ENCODE measurements around the gene PKN1. TPM values are rescaled to one million over a fixed set of nuclear protein-coding genes. Genes with fewer than 3 reads are reported as not detected.
"Not testable (repeated sequence)": the region's sequence is repeated elsewhere in the genome, so short reads cannot be mapped to it uniquely, and the experiment has no call there.

The PKN1 gene
- total and polyA plus RNA-seq, 9 of the 15 experiments (the other 6 are each of a cell fraction or from before 2014, with no cell fraction given), result 0.30 to 228 (median 77.5) TPM

DNA sequence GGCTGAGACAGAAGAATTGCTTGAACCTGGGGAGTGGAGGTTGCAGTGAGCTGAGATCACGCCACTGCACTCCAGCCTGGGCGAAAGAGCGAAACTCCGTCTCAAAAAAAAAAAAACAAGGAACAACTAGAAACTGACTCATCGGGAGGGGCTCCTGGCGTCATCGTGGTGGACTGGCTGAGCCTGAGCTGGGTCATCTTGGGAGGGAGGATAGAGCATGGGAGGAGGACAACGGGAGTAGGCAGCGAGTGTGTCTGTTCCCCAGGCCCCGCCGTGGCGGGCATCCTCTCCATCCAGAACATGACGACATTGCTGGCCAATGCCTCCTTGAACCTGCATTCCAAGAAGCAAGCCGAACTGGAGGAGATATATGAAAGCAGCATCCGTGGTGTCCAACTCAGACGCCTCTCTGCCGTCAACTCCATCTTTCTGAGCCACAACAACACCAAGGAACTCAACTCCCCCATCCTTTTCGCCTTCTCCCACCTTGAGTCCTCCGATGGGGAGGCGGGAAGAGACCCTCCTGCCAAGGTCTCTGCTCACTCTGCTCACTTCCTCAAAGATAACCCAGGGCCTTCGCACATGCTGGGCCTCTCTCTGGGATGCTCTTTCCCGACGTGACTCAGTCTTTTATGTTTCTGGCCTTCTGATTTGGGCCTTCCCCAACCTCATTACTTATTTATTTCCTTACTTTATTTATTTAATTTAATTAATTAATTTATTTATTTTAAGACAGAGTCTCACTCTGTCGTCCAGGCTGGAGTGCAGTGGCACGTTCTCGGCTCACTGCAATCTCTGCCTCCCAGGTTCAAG is 30.6 kb upstream of the PKN1 start (continued):
- TF ChIP-seq CBX8 (IDR thresholded peaks at IDR 0.05; ENCODE audit: borderline replicate concordance, extremely low read depth, low read depth, low read length, poor library complexity, severe bottlenecking), result no peak

DNA sequence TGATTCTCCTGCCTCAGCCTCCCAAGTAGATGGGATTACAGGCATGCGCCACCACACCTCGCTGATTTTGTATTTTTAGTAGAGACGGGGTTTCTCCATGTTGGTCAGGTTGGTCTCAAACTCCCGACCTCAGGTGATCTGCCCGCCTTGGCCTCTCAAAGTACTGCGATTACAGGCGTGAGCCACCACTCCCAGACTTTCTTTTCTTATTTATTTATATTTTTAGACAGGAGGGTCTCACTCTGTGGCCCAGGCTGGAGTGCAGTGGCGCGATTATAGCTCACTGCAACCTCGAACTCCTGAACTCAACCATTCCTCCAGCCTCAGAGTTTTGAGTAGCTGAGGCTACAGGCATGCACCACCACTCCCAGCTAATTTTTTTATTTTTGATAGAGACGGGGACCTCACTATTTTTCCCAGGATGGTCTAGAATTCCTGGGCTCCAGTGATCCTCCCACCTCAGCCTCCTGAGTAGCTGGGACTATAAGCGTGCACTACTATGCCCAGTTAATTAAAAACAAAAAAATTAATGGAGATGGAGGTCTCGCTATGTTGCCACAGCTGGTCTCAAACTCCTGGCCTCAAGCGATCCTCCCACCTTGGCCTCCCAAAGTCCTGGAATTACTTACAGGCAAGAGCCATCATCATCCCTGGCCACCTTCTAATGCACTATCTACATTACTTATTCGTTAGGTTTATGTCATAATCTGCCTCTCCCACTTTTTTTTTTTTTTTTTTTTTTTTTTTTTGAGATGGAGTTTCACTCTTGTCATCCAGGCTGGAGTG is 29.8 kb upstream of the PKN1 start:
- H2AFZ ChIP-seq (ENCODE audit: low read depth, low read length); H3K9ac ChIP-seq (ENCODE audit: insufficient read depth in 1 of 2, low read depth in 2 of 2, low read length in 2 of 2); H3K79me2 ChIP-seq (ENCODE audit: control insufficient read depth, insufficient read depth, low read length); H3K9me3 ChIP-seq (replicated peaks; ENCODE audit: control insufficient read depth, insufficient read depth, low read depth, low read length); H3K4me3 ChIP-seq; DNase-seq (ENCODE audit: extremely low read depth in 1 of 4, low spot score in 3 of 4); ATAC-seq; H3K4me2 ChIP-seq (ENCODE audit: insufficient read depth, low read length); H3K27me3 ChIP-seq (ENCODE audit: control insufficient read depth in 2 of 2, insufficient read depth in 2 of 2, low read length in 2 of 2); FAIRE-seq; H3K9me1 ChIP-seq (ENCODE audit: control insufficient read depth, insufficient read depth, low read length); H3K27ac ChIP-seq (ENCODE audit: extremely low read depth, low read depth, low read length); BruUV-seq (replicated peaks); CTCF ChIA-PET (ENCODE audit: low intra/inter-chr PET ratio); in situ Hi-C loops (cut with MboI): not testable (repeated sequence)
- Histone ChIP-seq H3K4me1 (replicated peaks in 1 of 2; ENCODE audit: control insufficient read depth in 2 of 2, insufficient read depth in 2 of 2, low read length in 2 of 2) (peaks cover 7 to 37% of the 10 kb centered on the region in 2 experiments; a peak in 4 of 5 replicates), H4K20me1 (replicated peaks; ENCODE audit: control insufficient read depth, insufficient read depth, low read length) (peaks cover 17% of the 10 kb centered on the region), H3K36me3 (ENCODE audit: control insufficient read depth, insufficient read depth, low read length) (peaks cover 76% of the 10 kb centered on the region; the same call in 2 of the 3 replicates)
- intact Hi-C loops (cut with micrococcal nuclease), result loop anchor here (10.0 kb wide), 1 partner anchor 259 kb away; no protein-coding TSS in a partner anchor
- POLR2A ChIA-PET, result interaction anchor here (0.7 to 3.7 kb wide), 5 partner anchors 7 to 266 kb away, joined by 3 to 55 read pairs (median 24); partner anchors contain the start of genes ADGRE5 and DDX39A
- WGBS (ENCODE audit: insufficient coverage, low coverage, missing lambda C conversion rate), result 93% methylated on average over 15 of the region's 15 CpGs
